ENCODE results near the gene MRRF.

GRCh38 chr9:122337556-122337929 lies 72.9 kb downstream of the MRRF start:
- TF ChIP-seq EP300 (IDR thresholded peaks at IDR 0.05) (no peak), POLR2A (IDR thresholded peaks at IDR 0.05) (no peak)
- TF ChIP-seq, protein P1, sequence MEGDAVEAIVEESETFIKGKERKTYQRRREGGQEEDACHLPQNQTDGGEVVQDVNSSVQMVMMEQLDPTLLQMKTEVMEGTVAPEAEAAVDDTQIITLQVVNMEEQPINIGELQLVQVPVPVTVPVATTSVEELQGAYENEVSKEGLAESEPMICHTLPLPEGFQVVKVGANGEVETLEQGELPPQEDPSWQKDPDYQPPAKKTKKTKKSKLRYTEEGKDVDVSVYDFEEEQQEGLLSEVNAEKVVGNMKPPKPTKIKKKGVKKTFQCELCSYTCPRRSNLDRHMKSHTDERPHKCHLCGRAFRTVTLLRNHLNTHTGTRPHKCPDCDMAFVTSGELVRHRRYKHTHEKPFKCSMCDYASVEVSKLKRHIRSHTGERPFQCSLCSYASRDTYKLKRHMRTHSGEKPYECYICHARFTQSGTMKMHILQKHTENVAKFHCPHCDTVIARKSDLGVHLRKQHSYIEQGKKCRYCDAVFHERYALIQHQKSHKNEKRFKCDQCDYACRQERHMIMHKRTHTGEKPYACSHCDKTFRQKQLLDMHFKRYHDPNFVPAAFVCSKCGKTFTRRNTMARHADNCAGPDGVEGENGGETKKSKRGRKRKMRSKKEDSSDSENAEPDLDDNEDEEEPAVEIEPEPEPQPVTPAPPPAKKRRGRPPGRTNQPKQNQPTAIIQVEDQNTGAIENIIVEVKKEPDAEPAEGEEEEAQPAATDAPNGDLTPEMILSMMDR (IDR thresholded peaks at IDR 0.05), result no peak

All from stomach (tissue), 4 donors.